Measurements from ENCODE around the gene NRIP3.
"Not testable (repeated sequence)": the region's sequence is repeated elsewhere in the genome, so short reads cannot be mapped to it uniquely, and the experiment has no call there.

The NRIP3 gene

GRCh38 chr11:8988329-8989234, 15.2 kb downstream of the NRIP3 start:
- no peak for TF ChIP-seq YY1 (IDR thresholded peaks at IDR 0.05; ENCODE audit: insufficient read depth, insufficient read length)
- no peak for TF ChIP-seq ZNF274 (IDR thresholded peaks at IDR 0.05; ENCODE audit: low read depth, low read length)
- no peak for TF ChIP-seq SUZ12 (IDR thresholded peaks at IDR 0.05; ENCODE audit: extremely low read depth, insufficient read depth, insufficient read length)
- no peak for DNase-seq (ENCODE audit: low read depth, low spot score)
- H3K9ac ChIP-seq (ENCODE audit: insufficient read length, low read depth), result no peak overlapping the region

GRCh38 chr11:8987446-8987845, 16.4 kb downstream of the NRIP3 start:
- Histone ChIP-seq H3K9me3 (ENCODE audit: insufficient read depth, low read length) (no peaks in the 10 kb centered on the region), H3K9ac (ENCODE audit: insufficient read length, low read depth) (no peak overlapping the region), H3K4me3 (ENCODE audit: insufficient read length, low read depth) (no peak overlapping the region), H3K27me3 (ENCODE audit: insufficient read depth, insufficient read length) (no peaks in the 10 kb centered on the region), H3K36me3 (ENCODE audit: insufficient read depth, insufficient read length, low read length) (peaks cover 10% of the 10 kb centered on the region), H3K4me1 (ENCODE audit: insufficient read depth, insufficient read length) (no peaks in the 10 kb centered on the region)
- DNase-seq (ENCODE audit: low read depth, low spot score), result no peak
- no peak for TF ChIP-seq YY1 (IDR thresholded peaks at IDR 0.05; ENCODE audit: insufficient read depth, insufficient read length)
- no peak for TF ChIP-seq ZNF274 (IDR thresholded peaks at IDR 0.05; ENCODE audit: low read depth, low read length)
- no peak for TF ChIP-seq SUZ12 (IDR thresholded peaks at IDR 0.05; ENCODE audit: extremely low read depth, insufficient read depth, insufficient read length)

More at GRCh38 chr11:8988329-8989234, 15.2 kb downstream of the NRIP3 start:
- H3K27me3 ChIP-seq (ENCODE audit: insufficient read depth, insufficient read length), result no peaks in the 10 kb centered on the region
- H3K36me3 ChIP-seq (ENCODE audit: insufficient read depth, insufficient read length, low read length), result peaks cover 7% of the 10 kb centered on the region
- H3K9me3 ChIP-seq (ENCODE audit: insufficient read depth, low read length), result no peaks in the 10 kb centered on the region
- no peak overlapping the region for H3K4me3 ChIP-seq (ENCODE audit: insufficient read length, low read depth)
- no peaks in the 10 kb centered on the region for H3K4me1 ChIP-seq (ENCODE audit: insufficient read depth, insufficient read length)

- H3K4me3 ChIP-seq (ENCODE audit: insufficient read length, low read depth), result not testable (repeated sequence)
These were observed 17.0 kb downstream of the NRIP3 start for GRCh38 chr11:8986772-8987171.

GRCh38 chr11:8985462-8985861, 18.3 kb downstream of the NRIP3 start:
- no peak for TF ChIP-seq SUZ12 (IDR thresholded peaks at IDR 0.05; ENCODE audit: extremely low read depth, insufficient read depth, insufficient read length)
- no peak for TF ChIP-seq ZNF274 (IDR thresholded peaks at IDR 0.05; ENCODE audit: low read depth, low read length)
- TF ChIP-seq YY1 (IDR thresholded peaks at IDR 0.05; ENCODE audit: insufficient read depth, insufficient read length), result no peak
- DNase-seq (ENCODE audit: low read depth, low spot score), result no peak
- no peaks in the 10 kb centered on the region for H3K4me1 ChIP-seq (ENCODE audit: insufficient read depth, insufficient read length)
- no peak overlapping the region for H3K9ac ChIP-seq (ENCODE audit: insufficient read length, low read depth)
- no peaks in the 10 kb centered on the region for H3K27me3 ChIP-seq (ENCODE audit: insufficient read depth, insufficient read length)
- H3K36me3 ChIP-seq (ENCODE audit: insufficient read depth, insufficient read length, low read length), result peaks cover 10% of the 10 kb centered on the region
- no peaks in the 10 kb centered on the region for H3K9me3 ChIP-seq (ENCODE audit: insufficient read depth, low read length)
- H3K4me3 ChIP-seq (ENCODE audit: insufficient read length, low read depth), result no peak overlapping the region

More at GRCh38 chr11:8986772-8987171, 17.0 kb downstream of the NRIP3 start:
- not testable (repeated sequence) for H3K9ac ChIP-seq (ENCODE audit: insufficient read length, low read depth); H3K9me3 ChIP-seq (ENCODE audit: insufficient read depth, low read length); H3K27me3 ChIP-seq (ENCODE audit: insufficient read depth, insufficient read length); DNase-seq (ENCODE audit: low read depth, low spot score); H3K4me1 ChIP-seq (ENCODE audit: insufficient read depth, insufficient read length)
- H3K36me3 ChIP-seq (ENCODE audit: insufficient read depth, insufficient read length, low read length), result peaks cover 10% of the 10 kb centered on the region

- TF ChIP-seq ZNF274 (IDR thresholded peaks at IDR 0.05; ENCODE audit: low read depth, low read length), result no peak
- TF ChIP-seq YY1 (IDR thresholded peaks at IDR 0.05; ENCODE audit: insufficient read depth, insufficient read length), result no peak
- no peak for TF ChIP-seq SUZ12 (IDR thresholded peaks at IDR 0.05; ENCODE audit: extremely low read depth, insufficient read depth, insufficient read length)
- no peaks in the 10 kb centered on the region for H3K9me3 ChIP-seq (ENCODE audit: insufficient read depth, low read length)
- no peak for DNase-seq (ENCODE audit: low read depth, low spot score)
These were observed 20.2 kb downstream of the NRIP3 start for GRCh38 chr11:8983552-8983951.

GRCh38 chr11:8980485-8980884, 23.3 kb downstream of the NRIP3 start:
- Histone ChIP-seq H3K4me1 (ENCODE audit: insufficient read depth, insufficient read length) (no peaks in the 10 kb centered on the region), H3K36me3 (ENCODE audit: insufficient read depth, insufficient read length, low read length) (peaks cover 7% of the 10 kb centered on the region), H3K9me3 (ENCODE audit: insufficient read depth, low read length) (no peaks in the 10 kb centered on the region), H3K4me3 (ENCODE audit: insufficient read length, low read depth) (no peak overlapping the region), H3K27me3 (ENCODE audit: insufficient read depth, insufficient read length) (no peaks in the 10 kb centered on the region), H3K9ac (ENCODE audit: insufficient read length, low read depth) (no peak overlapping the region)
- TF ChIP-seq SUZ12 (IDR thresholded peaks at IDR 0.05; ENCODE audit: extremely low read depth, insufficient read depth, insufficient read length) (no peak), YY1 (IDR thresholded peaks at IDR 0.05; ENCODE audit: insufficient read depth, insufficient read length) (no peak), ZNF274 (IDR thresholded peaks at IDR 0.05; ENCODE audit: low read depth, low read length) (no peak)
- no peak for DNase-seq (ENCODE audit: low read depth, low spot score)

More at GRCh38 chr11:8983552-8983951, 20.2 kb downstream of the NRIP3 start:
- Histone ChIP-seq H3K4me1 (ENCODE audit: insufficient read depth, insufficient read length) (no peaks in the 10 kb centered on the region), H3K27me3 (ENCODE audit: insufficient read depth, insufficient read length) (no peaks in the 10 kb centered on the region), H3K36me3 (ENCODE audit: insufficient read depth, insufficient read length, low read length) (peaks cover 10% of the 10 kb centered on the region), H3K9ac (ENCODE audit: insufficient read length, low read depth) (no peak overlapping the region), H3K4me3 (ENCODE audit: insufficient read length, low read depth) (no peak overlapping the region)

GRCh38 chr11:8979365-8979764, 24.4 kb downstream of the NRIP3 start:
- DNase-seq (ENCODE audit: low read depth, low spot score); H3K9me3 ChIP-seq (ENCODE audit: insufficient read depth, low read length); H3K9ac ChIP-seq (ENCODE audit: insufficient read length, low read depth); H3K4me3 ChIP-seq (ENCODE audit: insufficient read length, low read depth); H3K27me3 ChIP-seq (ENCODE audit: insufficient read depth, insufficient read length); H3K4me1 ChIP-seq (ENCODE audit: insufficient read depth, insufficient read length); H3K36me3 ChIP-seq (ENCODE audit: insufficient read depth, insufficient read length, low read length): not testable (repeated sequence)

All from NT2/D1 (cell line).